Activated B cell treated with CpG ODN at 0.5 μM for 24 hours (primary cell): Measurements from ENCODE around the gene ZNHIT2. TPM values are rescaled to one million over a fixed set of nuclear protein-coding genes. Genes with fewer than 3 reads are reported as not detected.

Experiments
- ATAC-seq: fragments of 200-7000 bp; cut with Tn5 transposase; one replicate; pipeline ENCODE4 v1.10.0; 2021; ENCODE audit warnings: low read depth, mild to moderate bottlenecking, moderate library complexity
- CTCF ChIA-PET: fragments of 350-600 bp; sonication (Branson Sonifier 250); formaldehyde crosslinking; loops from one replicate; lab custom pipeline; 2021; ENCODE audit warnings: antibody characterized with exemption; lab: Charles Lee
- POLR2A ChIA-PET: fragments of 350-600 bp; sonication (Branson Sonifier 250); formaldehyde crosslinking; loops from one replicate; lab custom pipeline; 2021; ENCODE audit warnings: antibody characterized with exemption; lab: Charles Lee
- DNase-seq: peaks from one replicate; pipeline ENCODE4 v3.0.0; 2022
- H3K27ac Mint-ChIP-seq: one replicate; pipeline ENCODE4 v1.8.0; 2020; ENCODE audit warnings: mixed read lengths
- H3K27me3 Mint-ChIP-seq: one replicate; pipeline ENCODE4 v1.8.0; 2021; ENCODE audit warnings: mixed read lengths
- H3K36me3 Mint-ChIP-seq: one replicate; pipeline ENCODE4 v1.8.0; 2021; ENCODE audit warnings: low read depth, mixed read lengths
- H3K4me1 Mint-ChIP-seq: one replicate; pipeline ENCODE4 v1.8.0; 2021; ENCODE audit warnings: mixed read lengths
- H3K4me3 Mint-ChIP-seq: one replicate; pipeline ENCODE4 v1.8.0; 2020; ENCODE audit warnings: mild to moderate bottlenecking, mixed read lengths
- H3K9me3 Mint-ChIP-seq: one replicate; pipeline ENCODE4 v1.8.0; 2020; ENCODE audit warnings: mixed read lengths
- CTCF ChIP-seq: fragments of 200-600 bp; IDR thresholded peaks from one replicate; pipeline ENCODE4 v1.8.0; 2022; ENCODE audit warnings: antibody characterized with exemption, mild to moderate bottlenecking
- intact Hi-C: fragments of 100-400 bp; cut with micrococcal nuclease; formaldehyde crosslinking; loops from one replicate; pipeline ENCODE4 v1.15.1; 2024
- total RNA-seq: library from RNA; stranded (reverse); gene quantifications from 2 replicates; pipeline ENCODE4 v1.2.3, GENCODE V29; 2022

The ZNHIT2 gene
- total RNA-seq: 11.3 and 13.4 TPM in 2 replicates

GRCh38 chr11:65117206-65118096 lies at the start of gene ZNHIT2:
Gene ZNHIT2 (minus strand): TSS chr11:65117701. CDS start chr11:65117653, 48 bp downstream.
- peaks cover 61% of the 10 kb centered on the region for H3K36me3 Mint-ChIP-seq
- peaks cover 76% of the 10 kb centered on the region for H3K4me1 Mint-ChIP-seq
- H3K27ac Mint-ChIP-seq: peak within 1 kb of the TSS; percentile 89
- peak; percentile 70 for ATAC-seq
- no peaks in the 10 kb centered on the region for H3K9me3 Mint-ChIP-seq
- intact Hi-C loops: loop anchor here (1.0 to 2.0 kb wide), 13 partner anchors 7 to 740 kb away; partner anchors contain the start of genes ARL2, CAPN1, CDCA5 and EHD1
- DNase-seq: peak; percentile 98
- no peaks in the 10 kb centered on the region for H3K27me3 Mint-ChIP-seq
- peak within 1 kb of the TSS; percentile 87 for H3K4me3 Mint-ChIP-seq
- TF ChIP-seq CTCF: peak; percentile 34
- ChIA-PET CTCF (interaction anchor here (0.6 to 3.8 kb wide), 12 partner anchors 12 to 326 kb away, joined by 3 to 28 read pairs (median 3); partner anchors contain the start of genes ARL2, CAPN1 and MAJIN), POLR2A (interaction anchor here (0.6 to 15.3 kb wide), 26 partner anchors 14 to 771 kb away, joined by 3 to 546 read pairs (median 4); partner anchors contain the start of genes ARL2, CAPN1, CDC42BPG and CDC42EP2)

- Mint-ChIP-seq H3K4me3 (no peak overlapping the region), H3K27me3 (no peaks in the 10 kb centered on the region), H3K4me1 (peaks cover 12% of the 10 kb centered on the region), H3K9me3 (no peaks in the 10 kb centered on the region), H3K36me3 (no peaks in the 10 kb centered on the region), H3K27ac (no peak overlapping the region)
- TF ChIP-seq CTCF: no peak
- DNase-seq (no peak), ATAC-seq (no peak)
- ChIA-PET POLR2A (interaction anchor here (4.0 kb wide), 1 partner anchor 32 kb away, joined by 27 read pairs; the partner anchor contains the start of gene SYVN1), CTCF (no interaction called here)
- intact Hi-C loops: no loop called here
These were observed 49.4 kb upstream of the ZNHIT2 start for GRCh38 chr11:65166893-65167292.

GRCh38 chr11:65165410-65166317 lies 48.2 kb upstream of the ZNHIT2 start:
- DNase-seq: no peak
- no peak for TF ChIP-seq CTCF
- Mint-ChIP-seq H3K27ac (no peak overlapping the region), H3K9me3 (no peaks in the 10 kb centered on the region), H3K4me1 (peaks cover 12% of the 10 kb centered on the region), H3K27me3 (no peaks in the 10 kb centered on the region), H3K4me3 (no peak overlapping the region), H3K36me3 (no peaks in the 10 kb centered on the region)
- POLR2A ChIA-PET: no interaction called here
- ATAC-seq: no peak
- intact Hi-C loops: no loop called here
- CTCF ChIA-PET: interaction anchor here (1.0 kb wide), 1 partner anchor 13 kb away, joined by 5 read pairs; no protein-coding TSS in a partner anchor

- Mint-ChIP-seq H3K9me3 (no peaks in the 10 kb centered on the region), H3K27ac (no peak overlapping the region), H3K4me3 (no peak overlapping the region), H3K27me3 (no peaks in the 10 kb centered on the region), H3K4me1 (peaks cover 10% of the 10 kb centered on the region), H3K36me3 (no peaks in the 10 kb centered on the region)
- intact Hi-C loops: no loop called here
- ChIA-PET CTCF (no interaction called here), POLR2A (no interaction called here)
- ATAC-seq (no peak), DNase-seq (no peak)
- TF ChIP-seq CTCF: no peak
These were observed 46.2 kb upstream of the ZNHIT2 start for GRCh38 chr11:65163684-65164083.
